Inferior parietal cortex (tissue), 1 donor: ENCODE results near the gene HOXD10.

ENCODE experiments used
- DNase-seq: peaks from one replicate; pipeline ENCODE4 v3.0.0-alpha.2; 2016; ENCODE audit errors: extremely low spot score

HOXD10 gene

DNA sequence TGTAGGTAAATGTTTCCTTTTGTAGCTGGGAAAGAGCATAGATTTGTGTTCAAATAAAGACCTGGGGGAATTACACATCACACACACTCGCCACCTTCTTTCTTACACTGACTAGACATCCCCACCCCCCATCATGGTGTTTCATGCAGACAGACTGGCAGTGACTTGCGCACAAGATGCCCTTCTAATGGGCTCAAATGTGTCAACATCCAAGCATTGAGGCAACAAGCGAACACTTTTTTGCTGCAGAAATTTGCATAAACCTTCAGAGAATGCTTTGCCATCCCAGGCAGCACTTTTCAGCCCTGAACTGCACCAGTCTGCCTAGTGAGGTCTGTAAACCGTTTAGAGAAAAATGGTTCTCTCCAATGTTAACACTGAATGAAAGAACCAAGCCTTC lies 17.5 kb downstream of the HOXD10 start:
- no peak for DNase-seq

DNA sequence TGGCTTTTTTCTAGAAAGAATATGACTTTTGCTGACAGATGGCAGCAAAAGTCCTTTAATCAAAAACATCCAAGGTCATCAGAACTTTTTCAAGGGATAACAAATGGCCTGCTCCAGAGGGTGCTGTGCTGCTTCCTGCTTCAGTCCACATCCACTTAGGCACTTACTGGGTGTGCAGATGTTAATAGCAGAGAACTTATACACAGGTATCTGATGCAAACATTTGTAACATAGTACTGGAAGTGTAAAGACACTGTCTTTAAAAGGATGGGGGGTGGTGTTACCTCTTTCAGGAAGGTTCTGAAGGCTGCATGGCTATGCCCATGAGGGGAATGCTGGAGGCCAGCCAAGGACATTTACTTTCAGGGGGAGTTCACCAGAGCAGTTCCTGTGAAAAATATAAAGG lies 18.5 kb downstream of the HOXD10 start:
- DNase-seq: no peak

DNA sequence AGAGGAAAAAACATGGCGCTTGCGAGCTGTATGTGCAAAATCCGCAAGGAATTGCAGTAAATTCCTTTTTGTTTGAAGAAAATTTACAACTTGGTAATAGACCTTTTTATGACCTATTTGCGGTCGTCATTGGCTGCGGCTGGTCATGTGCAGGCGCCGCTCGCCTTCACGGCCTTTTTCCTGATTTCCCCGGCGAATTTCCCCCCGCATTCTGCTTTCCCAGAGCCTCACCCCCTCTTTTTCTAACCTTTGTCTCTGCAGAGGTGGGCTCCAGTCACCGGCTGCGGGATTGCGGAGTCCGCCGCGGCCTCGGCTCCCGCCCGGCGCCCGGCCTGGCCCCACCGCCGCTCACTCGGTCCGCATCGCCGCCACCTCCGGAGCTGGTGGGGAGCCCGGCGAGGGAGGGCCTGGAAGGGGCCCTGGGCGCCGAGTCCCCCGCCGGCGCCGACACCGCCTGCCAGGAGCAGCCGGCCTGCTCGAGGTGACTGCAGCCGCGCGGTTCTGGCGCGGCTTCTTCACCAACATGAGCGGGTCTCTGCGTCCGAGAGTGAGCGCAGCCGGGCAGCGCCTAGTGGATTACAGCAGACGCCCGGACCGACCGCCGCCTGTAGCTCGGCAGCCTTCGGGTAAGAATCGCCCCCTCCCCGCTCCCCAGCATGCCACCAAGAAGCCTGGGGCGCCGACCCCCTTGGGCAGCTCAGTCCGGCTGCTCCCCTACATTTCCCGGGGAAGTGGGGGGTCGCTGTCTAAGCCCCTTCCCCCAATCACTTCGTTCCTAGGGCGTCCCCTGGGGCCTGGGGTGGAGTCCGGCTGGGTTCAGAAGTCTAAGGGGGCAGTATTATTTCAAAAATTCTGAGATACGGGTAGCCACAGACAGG lies 20.0 kb downstream of the HOXD10 start:
- DNase-seq: no peak

DNA sequence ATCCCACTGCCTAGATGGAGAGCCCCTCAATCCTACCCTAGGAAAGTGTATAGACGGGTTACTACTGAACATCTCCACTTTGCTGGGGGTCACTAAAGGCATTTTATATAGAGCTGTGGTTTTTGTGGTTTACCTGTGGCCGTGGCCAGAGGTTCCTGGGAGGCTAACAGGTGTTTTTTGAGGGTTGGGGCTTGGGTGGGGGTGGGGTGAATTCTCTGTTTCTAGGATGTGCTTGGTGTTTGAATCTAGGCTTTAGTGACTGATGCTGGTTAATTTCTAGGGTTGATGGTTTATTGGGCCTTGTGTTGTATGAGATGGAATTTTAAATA lies 20.6 kb downstream of the HOXD10 start:
- no peak for DNase-seq

DNA sequence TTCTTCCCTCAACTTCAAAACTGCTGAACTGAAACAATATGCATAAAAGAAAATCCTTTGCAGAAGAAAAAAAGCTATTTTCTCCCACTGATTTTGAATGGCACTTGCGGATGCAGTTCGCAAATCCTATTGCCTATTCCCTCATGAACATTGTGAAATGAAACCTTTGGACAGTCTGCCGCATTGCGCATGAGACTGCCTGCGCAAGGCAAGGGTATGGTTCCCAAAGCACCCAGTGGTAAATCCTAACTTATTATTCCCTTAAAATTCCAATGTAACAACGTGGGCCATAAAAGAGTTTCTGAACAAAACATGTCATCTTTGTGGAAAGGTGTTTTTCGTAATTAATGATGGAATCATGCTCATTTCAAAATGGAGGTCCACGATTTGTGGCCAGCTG lies 21.3 kb downstream of the HOXD10 start:
- DNase-seq: no peak

DNA sequence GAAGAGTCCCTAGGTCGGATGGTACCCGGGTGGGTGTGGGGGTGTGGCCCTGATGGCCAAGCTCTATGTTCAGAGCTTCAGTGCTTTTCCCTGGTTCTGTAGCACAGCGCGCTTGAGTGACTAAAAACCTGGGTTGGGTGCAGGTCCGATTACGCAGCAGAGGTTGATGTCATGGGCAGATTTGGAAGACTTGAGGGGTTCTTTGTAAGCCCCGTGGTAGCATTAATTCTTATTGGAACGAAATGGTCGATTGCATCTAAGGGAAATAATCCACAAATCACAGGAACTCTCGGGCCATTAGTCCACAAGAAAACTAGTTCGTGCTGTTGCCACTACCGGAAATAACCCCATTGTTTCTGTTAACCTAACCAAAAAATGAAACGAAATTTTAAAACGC lies 21.9 kb downstream of the HOXD10 start:
- no peak for DNase-seq

DNA sequence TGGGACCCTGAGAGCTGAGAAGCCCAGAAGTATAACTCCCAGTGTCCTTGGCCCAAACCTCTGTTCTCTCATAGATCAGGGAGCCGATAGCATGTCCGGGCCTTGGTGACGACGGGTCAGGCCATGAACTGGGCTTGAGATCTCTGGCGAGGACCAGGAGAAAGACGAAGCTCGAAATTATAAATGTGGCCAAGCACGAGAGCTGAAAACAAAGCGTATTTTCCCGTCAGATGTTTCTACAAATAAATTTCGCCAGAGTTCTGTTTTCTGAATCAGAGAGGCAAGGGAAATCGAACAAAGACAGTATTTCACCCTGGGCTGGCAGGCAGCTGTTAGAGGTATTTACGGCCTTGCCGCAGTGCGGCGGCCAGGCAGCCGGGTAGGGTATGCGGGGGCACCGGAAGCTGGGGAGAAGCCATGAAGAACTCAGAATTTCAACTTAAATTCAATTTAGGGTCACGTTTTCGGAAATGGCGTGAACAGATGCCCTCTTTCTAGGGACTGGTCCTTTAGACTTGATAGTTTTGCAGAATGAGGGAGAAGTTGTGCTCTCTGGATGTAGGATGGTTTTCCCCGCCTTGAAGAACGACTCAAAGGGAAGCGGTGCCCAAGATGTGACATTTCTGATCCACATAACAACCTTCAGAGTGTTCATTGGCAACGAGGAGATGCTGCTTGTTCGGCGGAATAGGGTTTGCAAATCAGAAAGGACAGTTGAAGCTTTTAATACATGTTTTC lies 22.5 kb downstream of the HOXD10 start:
- no peak for DNase-seq

DNA sequence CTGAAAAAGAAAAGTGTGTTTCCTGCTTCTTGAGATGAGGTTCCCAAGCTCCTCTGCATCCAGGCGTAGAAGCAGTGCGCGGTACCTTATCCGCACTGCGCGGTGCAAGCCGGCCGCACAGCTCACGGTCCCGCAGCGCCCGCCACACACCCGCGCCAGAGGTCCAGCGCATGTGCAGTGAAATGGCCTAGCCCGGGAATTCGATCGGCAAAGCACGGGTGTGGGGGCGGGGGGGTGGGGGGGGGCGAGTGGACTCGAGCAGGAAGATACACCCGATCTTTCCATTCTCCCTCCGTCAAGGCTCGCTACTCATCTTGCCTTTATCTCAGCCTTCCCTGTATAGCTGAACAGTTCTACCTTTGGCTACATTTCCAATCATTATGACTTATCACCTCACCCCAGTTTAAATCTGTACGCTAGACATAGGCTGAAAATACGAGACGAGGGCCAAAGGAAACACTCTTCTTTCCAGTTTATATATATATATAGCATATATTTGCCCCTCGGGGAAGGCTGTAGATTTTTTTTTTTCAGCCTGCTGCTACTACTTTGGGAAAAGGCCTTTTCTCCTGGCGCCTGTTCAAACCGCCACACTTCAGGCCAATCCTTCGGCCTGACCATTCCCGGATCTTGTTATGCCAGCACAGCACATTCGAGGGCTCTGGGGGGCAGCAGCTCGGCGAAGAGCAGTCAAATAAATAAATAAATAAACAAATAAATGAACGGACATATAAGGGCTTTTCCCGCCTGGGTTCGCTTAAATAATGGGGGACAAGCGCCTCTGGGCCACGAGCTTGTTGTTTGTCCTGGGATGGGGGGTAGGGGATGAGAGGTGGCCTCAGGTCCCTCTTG lies 23.3 kb downstream of the HOXD10 start:
- no peak for DNase-seq

DNA sequence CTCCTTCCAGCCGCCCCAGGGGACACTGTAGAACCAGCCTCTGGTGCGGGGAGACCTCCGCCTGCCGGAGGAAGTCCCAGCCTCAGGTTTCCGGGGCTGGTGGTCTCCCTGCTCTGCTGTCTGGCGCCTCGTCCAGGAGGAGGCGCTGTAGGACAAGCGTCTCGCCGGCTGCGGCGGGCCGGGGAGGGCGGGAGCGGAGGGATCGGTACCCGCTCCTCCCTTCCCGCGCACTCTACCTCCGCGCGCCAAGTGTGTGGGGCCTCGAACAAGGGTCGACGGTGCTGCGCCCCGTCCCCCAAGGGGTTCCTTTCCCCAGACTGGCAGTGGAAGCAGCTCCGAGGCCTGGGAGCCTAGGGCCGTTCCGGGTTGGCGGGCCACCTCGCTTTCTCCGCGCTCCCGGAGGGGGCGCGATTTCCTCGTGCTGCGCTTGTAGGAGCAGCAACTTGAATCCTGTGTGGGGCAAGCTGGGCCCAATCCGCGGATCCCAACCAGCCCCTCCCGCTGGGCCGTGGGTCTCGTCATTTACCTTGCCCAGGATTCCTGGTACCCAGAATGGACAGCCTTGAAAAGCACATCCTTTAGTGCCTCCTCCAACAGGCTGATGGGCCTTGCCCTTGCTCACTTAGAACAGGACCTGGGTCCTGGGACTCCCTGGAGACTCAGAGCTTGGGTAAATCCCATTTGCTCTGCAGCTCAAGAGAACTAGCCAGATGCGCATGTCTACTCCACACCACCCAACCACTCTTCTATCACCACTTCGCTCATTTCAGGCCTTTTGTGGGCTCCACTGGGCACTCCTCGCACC lies 24.1 kb downstream of the HOXD10 start:
- DNase-seq: peak; percentile 74

DNA sequence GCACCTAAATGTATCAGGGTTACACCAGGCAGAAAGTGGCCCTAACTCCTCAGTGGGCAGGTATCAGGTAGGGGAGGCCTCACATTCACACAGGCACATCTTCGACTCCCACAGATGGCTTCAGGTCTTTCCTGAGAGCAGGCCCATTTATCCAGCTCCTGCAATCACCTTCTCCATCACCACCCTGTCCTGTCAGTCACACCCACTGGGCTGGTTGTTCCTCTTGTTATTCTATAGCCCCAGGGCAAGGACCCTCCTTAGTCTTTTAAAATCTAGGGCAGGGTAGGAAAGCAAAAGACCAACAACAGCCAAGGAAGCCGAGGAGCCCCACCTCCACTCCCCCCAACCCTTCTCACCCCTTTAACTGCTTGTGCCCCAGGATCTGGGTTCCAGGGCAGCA lies 25.7 kb downstream of the HOXD10 start:
- no peak for DNase-seq

DNA sequence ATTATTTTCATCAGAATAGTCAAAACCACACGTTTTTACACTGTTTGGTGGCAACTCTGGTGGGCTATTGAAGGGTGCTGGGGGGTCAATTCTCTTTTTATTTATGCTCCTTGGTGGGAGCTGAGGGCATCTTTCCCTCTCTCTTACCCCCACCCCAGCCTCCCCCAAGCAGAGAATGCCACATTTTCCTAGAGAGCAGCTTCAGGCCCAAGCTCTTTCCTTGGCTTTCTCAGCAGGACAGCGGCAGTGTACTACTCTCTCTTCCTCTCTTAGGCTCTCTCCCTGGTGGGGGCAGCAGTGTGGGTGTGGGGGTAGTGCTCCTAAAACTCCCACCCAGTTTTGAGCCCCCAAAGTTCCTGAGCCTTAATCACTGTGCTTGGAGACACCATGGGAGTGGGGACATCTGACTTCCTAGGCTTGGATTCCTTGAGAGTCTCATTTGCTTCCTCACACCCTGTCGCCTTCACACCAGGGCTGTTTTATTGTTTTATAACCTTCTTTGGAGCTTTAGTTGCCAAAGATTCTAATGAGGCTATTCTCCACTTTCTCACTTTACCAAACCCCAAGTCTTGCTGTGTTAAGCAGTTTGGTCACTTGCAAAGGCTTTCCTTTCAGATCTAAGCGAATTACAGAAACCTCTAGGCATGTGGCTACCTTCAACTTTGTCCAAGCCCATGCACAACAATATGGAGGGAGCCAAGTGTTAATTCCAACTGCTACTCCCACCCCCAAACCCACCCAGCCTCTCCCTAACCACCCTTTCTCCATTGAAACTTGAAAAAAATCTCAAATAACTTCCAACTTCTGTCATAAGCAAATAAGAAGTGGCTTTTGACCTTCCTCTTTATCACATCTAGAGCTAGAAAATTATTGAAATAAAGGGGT lies 28.7 kb downstream of the HOXD10 start:
- DNase-seq: no peak

DNA sequence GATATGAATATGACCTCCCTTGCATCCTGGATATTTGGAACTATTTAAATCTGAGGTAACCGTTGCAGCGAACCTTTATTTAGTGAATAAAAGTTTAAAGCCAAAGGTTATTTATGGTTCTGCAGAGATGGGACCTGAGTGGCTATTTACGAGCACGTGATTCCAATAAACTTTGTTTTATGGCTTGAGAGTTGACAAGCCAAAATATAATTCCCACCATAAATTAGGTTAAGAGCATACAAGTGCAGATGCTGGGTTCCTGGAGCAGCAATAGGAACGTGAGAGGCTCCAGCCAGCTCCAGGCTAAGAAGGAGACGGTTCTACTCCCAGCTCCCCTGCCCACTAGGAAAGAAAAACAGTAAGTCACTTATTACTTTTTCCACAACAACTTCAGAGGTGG lies 29.5 kb downstream of the HOXD10 start:
- no peak for DNase-seq

DNA sequence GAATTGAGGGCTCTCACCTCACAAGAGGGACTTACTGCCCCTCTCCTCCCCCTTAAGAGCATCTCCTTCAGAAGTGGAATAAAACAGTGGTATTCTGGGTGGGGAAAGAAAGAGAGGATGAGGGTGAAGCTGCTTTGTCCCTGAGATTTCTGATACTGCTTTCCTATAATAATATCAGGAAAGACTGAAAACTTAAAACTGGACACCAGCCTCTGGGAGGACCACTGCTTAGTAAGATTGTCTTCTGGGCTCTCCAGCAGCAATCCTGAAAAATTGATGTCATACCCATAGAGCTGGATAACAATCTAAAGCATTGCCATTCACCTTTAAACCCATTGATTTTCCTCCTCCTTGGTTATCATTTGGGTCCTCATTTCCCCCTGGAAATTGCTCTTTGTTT lies 30.1 kb downstream of the HOXD10 start:
- DNase-seq: no peak

DNA sequence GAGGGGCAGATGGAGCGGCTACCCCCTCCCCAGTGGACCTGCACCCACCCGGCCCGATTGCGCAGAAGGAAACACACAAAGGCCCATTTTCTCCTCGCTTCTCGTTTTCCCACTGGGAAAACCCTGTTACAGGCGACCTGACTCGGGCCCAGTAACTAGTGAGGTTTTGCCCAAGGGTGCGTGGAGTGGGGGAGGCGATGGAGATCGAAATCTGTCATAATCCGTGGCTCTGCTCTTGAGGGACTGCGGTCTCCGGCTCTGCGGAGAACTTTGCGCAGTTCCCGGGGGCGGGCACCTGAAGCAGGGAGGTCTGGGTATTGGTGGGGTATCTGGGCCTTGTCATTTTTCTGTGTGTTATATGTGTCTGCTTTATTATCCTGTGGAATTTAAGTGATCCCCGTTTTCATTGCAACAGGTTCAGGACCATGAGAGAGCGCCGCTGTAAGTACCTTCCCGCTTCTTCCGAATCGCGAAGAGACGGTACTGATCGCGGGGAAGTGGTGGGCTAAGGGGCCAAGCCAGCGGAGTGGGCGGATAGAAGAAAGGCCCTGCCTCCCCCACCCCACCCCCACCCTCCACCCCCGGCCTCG lies 30.7 kb downstream of the HOXD10 start:
- DNase-seq: no peak

DNA sequence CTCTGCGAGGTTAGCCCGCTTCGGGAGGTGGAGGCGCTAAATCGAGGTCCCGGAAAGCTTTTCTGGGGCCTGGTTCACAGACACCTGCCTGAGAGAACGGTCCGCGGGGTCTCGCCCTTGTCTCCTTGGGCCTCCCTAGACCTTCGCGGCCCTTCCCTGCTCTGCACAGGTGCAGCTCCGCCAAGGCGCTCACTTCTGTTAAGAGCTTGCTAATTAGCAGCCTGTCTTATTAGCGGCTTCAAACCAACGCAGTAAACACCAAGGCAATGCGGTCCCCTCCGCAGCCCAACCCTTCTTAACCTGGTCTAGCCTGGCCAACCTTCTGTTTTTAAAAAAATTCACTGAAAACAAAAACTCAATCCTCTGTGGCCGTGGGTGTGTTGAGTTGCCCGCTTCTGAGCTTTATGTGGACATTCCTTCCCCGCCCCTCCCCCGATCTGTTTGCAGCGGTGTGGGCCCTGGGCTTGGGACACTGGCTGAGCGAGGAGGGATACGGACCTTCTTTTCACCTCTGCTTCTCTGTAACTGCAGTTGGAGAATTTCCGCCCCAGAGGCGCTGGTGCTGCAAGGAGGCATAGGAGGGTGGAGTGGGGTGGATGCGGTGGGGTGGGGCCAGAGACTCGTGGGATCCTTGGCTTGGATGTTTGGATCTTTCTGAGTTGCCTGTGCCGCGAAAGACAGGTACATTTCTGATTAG lies 31.4 kb downstream of the HOXD10 start:
- DNase-seq: no peak

DNA sequence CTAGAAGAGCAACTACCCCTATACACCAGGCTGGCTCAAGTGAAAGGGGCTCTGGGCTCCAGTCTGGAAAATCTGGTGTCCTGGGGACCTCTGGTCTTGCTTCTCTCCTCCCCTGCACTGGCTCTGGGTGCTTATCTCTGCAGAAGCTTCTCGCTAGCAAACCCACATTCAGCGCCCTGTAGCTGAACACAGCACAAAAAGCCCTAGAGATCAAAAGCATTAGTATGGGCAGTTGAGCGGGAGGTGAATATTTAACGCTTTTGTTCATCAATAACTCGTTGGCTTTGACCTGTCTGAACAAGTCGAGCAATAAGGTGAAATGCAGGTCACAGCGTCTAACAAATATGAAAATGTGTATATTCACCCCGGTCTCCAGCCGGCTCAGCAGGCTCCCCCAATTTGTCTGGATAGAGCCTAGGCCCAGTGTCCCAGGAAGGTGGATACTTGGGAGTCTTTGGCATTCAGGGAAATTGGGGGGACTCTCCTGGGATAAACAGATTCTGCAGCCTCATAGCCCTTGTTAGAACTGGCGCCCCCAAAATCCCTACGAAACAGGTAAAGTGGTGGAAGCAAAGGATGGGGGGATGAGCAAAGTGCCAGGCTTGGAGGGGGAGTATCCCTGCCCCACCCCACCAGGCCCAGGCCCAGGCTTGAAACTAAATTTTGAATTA lies 32.3 kb downstream of the HOXD10 start:
- DNase-seq: no peak

DNA sequence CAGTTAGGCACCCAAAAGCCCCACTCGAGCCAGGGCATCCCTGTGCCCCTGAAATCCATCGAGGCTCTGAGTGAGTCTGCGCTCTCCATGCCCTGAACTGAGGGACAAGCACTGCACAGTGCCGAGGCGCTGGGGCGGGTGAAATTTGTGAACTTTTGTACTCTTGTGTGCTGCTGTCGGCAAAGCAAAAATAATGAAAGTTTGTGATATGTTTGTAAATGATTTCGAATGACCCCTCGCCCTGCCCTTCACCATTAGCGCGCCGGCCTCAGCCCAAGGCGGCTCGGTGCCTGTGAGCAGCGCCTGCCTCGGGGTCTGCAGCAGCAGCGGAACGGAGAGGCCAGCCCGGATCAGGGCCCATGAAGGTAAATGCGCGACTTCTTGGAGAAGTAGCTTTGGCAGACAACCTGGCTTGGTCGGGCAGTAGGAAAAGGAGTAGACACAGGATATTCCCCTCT lies 32.9 kb downstream of the HOXD10 start:
- no peak for DNase-seq

DNA sequence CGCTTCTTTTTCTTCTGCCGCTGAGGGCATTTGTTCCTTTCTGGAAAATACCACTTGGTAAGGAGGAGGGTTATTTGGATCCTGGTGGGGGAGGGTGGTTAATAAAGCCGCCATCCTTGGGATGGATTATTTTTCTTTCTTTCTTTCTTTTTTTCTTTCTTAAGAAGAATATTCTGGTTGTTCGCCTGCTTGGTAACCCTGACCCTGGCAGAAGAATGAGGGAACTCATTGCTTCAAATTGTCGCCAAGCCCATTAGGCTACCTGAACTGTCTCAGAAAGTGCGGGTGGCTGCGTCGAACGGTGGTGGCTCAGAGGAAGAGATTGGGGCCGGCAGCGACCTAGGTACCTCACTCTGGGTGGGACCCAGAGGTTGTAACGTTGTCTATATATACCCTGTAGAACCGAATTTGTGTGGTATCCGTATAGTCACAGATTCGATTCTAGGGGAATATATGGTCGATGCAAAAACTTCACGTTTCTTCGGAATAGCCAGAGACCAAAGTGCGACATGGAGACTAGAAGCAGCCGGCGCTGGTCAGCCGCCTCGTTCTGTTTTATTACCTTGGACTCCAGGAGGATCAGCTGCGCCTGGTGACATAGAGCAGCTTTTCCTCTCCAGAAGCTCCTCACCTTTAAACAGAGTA lies 33.5 kb downstream of the HOXD10 start:
- no peak for DNase-seq
